IMR-90 (cell line): ENCODE data around the gene PITPNB. TPM values are rescaled to one million over a fixed set of nuclear protein-coding genes. Genes with fewer than 3 reads are reported as not detected.

Source experiments
- ATAC-seq: fragments of 200-7000 bp; cut with Tn5 transposase; 2 replicates; pipeline ENCODE4 v1.9.1; 2020; ENCODE audit warnings: low read depth, mild to moderate bottlenecking, moderate library complexity
- BruUV-seq: library from RNA; stranded (reverse); fragments of 400-500 nt; replicated peaks from 2 replicates; lab custom pipeline; 2021; lab: Mats Ljungman, UMichigan
- CTCF ChIA-PET: fragments of 300-600 bp; formaldehyde crosslinking; extraction: SDS; loops from one replicate; lab custom pipeline; 2021; ENCODE audit warnings: antibody characterized with exemption; lab: Yijun Ruan, JAX
- POLR2A ChIA-PET: fragments of 300-600 bp; sonication (Branson Sonifier 250); formaldehyde crosslinking; loops from one replicate; lab custom pipeline; 2022; ENCODE audit warnings: antibody characterized with exemption; ENCODE audit not compliant: unreplicated experiment; lab: Charles Lee
- DNase-seq: peaks from one replicate; pipeline ENCODE4 v3.0.0; 2013
- H2AFZ ChIP-seq: replicated peaks from 2 replicates; pipeline ENCODE3; 2013; ENCODE audit warnings: low read length, mild to moderate bottlenecking; ENCODE audit not compliant: poor library complexity
- H2AK5ac ChIP-seq: 2 replicates; pipeline ENCODE4 v1.6.1; 2013; ENCODE audit warnings: low read depth, low read length, inconsistent platforms
- H2AK9ac ChIP-seq: replicated peaks from 2 replicates; pipeline ENCODE3; 2013; ENCODE audit warnings: mild to moderate bottlenecking, low read depth, low read length, moderate library complexity; ENCODE audit not compliant: poor library complexity
- H2BK120ac ChIP-seq: 2 replicates; pipeline ENCODE4 v1.6.1; 2013; ENCODE audit warnings: low read depth, low read length, inconsistent platforms
- H2BK15ac ChIP-seq: 3 replicates; pipeline ENCODE4 v1.6.1; 2013; ENCODE audit warnings: low read depth, low read length, inconsistent platforms
- H2BK20ac ChIP-seq: 2 replicates; pipeline ENCODE4 v1.6.1; 2013; ENCODE audit warnings: low read depth, mild to moderate bottlenecking, inconsistent platforms, low read length, moderate library complexity
- H2BK5ac ChIP-seq: 2 replicates; pipeline ENCODE4 v1.6.1; 2013; ENCODE audit warnings: mild to moderate bottlenecking, low read depth, low read length, inconsistent platforms; ENCODE audit not compliant: poor library complexity, severe bottlenecking
- H3K14ac ChIP-seq: replicated peaks from 2 replicates; pipeline ENCODE4 v1.6.1; 2013; ENCODE audit warnings: low read depth, low read length, inconsistent platforms
- H3K18ac ChIP-seq: 2 replicates; pipeline ENCODE4 v1.6.1; 2013; ENCODE audit warnings: low read depth, low read length, control low read depth
- H3K23ac ChIP-seq: 2 replicates; pipeline ENCODE4 v1.6.1; 2013; ENCODE audit warnings: low read depth, low read length, inconsistent platforms
- H3K27ac ChIP-seq: 2 replicates; pipeline ENCODE4 v1.5.1; 2013; ENCODE audit warnings: mild to moderate bottlenecking, control low read depth, low read length; ENCODE audit not compliant: insufficient read depth
- H3K27me3 ChIP-seq: 2 replicates; pipeline ENCODE4 v1.6.1; 2013; ENCODE audit warnings: low read length; ENCODE audit not compliant: control insufficient read depth, insufficient read depth
- H3K36me3 ChIP-seq: 2 replicates; pipeline ENCODE4 v1.6.1; 2013; ENCODE audit warnings: low read length, mixed read lengths; ENCODE audit not compliant: control insufficient read depth, insufficient read depth
- H3K4ac ChIP-seq: 2 replicates; pipeline ENCODE4 v1.6.1; 2013; ENCODE audit warnings: low read depth, low read length, inconsistent platforms
- H3K4me1 ChIP-seq: 2 replicates; pipeline ENCODE4 v1.6.1; 2013; ENCODE audit warnings: low read length, mixed read lengths; ENCODE audit not compliant: control insufficient read depth, insufficient read depth
- H3K4me2 ChIP-seq: 2 replicates; pipeline ENCODE4 v1.6.1; 2013; ENCODE audit warnings: low read depth, mild to moderate bottlenecking, control low read depth, low read length, moderate library complexity
- H3K4me3 ChIP-seq: 2 replicates; pipeline ENCODE4 v1.5.1; 2013; ENCODE audit warnings: low read depth, mild to moderate bottlenecking, control low read depth, low read length, moderate library complexity; ENCODE audit not compliant: insufficient read depth
- H3K56ac ChIP-seq: 2 replicates; pipeline ENCODE4 v1.6.1; 2013; ENCODE audit warnings: low read length, inconsistent platforms; ENCODE audit not compliant: insufficient read depth; ENCODE audit errors: extremely low read depth
- H3K79me1 ChIP-seq, 2 experiments: 2 replicates each; pipeline ENCODE4 v1.6.1; 2013; ENCODE audit warnings: low read length in 2 of 2, inconsistent platforms in 1 of 2, low read depth in 1 of 2
- H3K9ac ChIP-seq: 2 replicates; pipeline ENCODE4 v1.6.1; 2013; ENCODE audit warnings: low read depth, low read length, control low read depth
- H3K9me1 ChIP-seq: 2 replicates; pipeline ENCODE4 v1.6.1; 2013; ENCODE audit warnings: low read length, inconsistent platforms; ENCODE audit not compliant: insufficient read depth
- H3K9me3 ChIP-seq: 2 replicates; pipeline ENCODE4 v1.6.1; 2013; ENCODE audit warnings: low read length; ENCODE audit not compliant: control insufficient read depth, insufficient read depth
- H4K20me1 ChIP-seq: 2 replicates; pipeline ENCODE4 v1.6.1; 2013; ENCODE audit warnings: low read length, inconsistent platforms; ENCODE audit not compliant: insufficient read depth
- H4K5ac ChIP-seq: 2 replicates; pipeline ENCODE4 v1.6.1; 2013; ENCODE audit warnings: mild to moderate bottlenecking, low read depth, low read length, control low read depth
- H4K8ac ChIP-seq, 2 experiments: 2 replicates each; pipeline ENCODE4 v1.6.1; 2013; ENCODE audit warnings: low read depth in 2 of 2, low read length in 2 of 2, control low read depth in 1 of 2, inconsistent platforms in 1 of 2
- H4K91ac ChIP-seq: 2 replicates; pipeline ENCODE4 v1.6.1; 2013; ENCODE audit warnings: low read depth, low read length, inconsistent platforms; ENCODE audit not compliant: insufficient read depth
- BHLHE40 ChIP-seq: fragments of 150-350 bp; IDR thresholded peaks from 2 replicates; pipeline ENCODE4 v1.6.1; 2016; ENCODE audit warnings: mild to moderate bottlenecking, low read depth, low read length
- CEBPB ChIP-seq: IDR thresholded peaks from 2 replicates; pipeline ENCODE4 v1.6.1; 2012; ENCODE audit warnings: low read depth, low read length, improper control_type of control experiment
- CHD1 ChIP-seq: IDR thresholded peaks from 2 replicates; pipeline ENCODE4 v1.6.1; 2012; ENCODE audit warnings: low read depth, low read length, improper control_type of control experiment
- CTCF ChIP-seq: conservative IDR thresholded peaks from 2 replicates; pipeline ENCODE4 v1.5.1; 2012; ENCODE audit warnings: mild to moderate bottlenecking, low read depth, low read length, improper control_type of control experiment
- FOS ChIP-seq: fragments of 150-350 bp; IDR thresholded peaks from 2 replicates; pipeline ENCODE4 v1.6.1; 2016; ENCODE audit warnings: low read depth, low read length
- MAFK ChIP-seq: IDR thresholded peaks from 2 replicates; pipeline ENCODE4 v1.6.1; 2012; ENCODE audit warnings: low read depth, low read length, improper control_type of control experiment
- MAZ ChIP-seq: IDR thresholded peaks from 2 replicates; pipeline ENCODE4 v1.6.1; 2012; ENCODE audit warnings: low read depth, mild to moderate bottlenecking, low read length, improper control_type of control experiment, moderate library complexity, borderline replicate concordance
- MXI1 ChIP-seq: IDR thresholded peaks from 2 replicates; pipeline ENCODE4 v1.6.1; 2012; ENCODE audit warnings: low read depth, mild to moderate bottlenecking, low read length, moderate library complexity, borderline replicate concordance
- NFE2L2 ChIP-seq: fragments of 150-350 bp; IDR thresholded peaks from 2 replicates; pipeline ENCODE4 v1.6.1; 2016; ENCODE audit warnings: low read depth, mild to moderate bottlenecking, low read length
- POLR2A ChIP-seq: IDR thresholded peaks from 2 replicates; pipeline ENCODE4 v1.6.1; 2012; ENCODE audit warnings: mild to moderate bottlenecking, low read depth, low read length
- RAD21 ChIP-seq: IDR thresholded peaks from 2 replicates; pipeline ENCODE4 v1.6.1; 2012; ENCODE audit warnings: low read length, improper control_type of control experiment
- RCOR1 ChIP-seq: IDR thresholded peaks from 2 replicates; pipeline ENCODE4 v1.6.1; 2012; ENCODE audit warnings: mild to moderate bottlenecking, low read length, improper control_type of control experiment; ENCODE audit not compliant: insufficient replicate concordance
- RFX5 ChIP-seq: IDR thresholded peaks from 2 replicates; pipeline ENCODE4 v1.8.0; 2012; ENCODE audit warnings: low read depth, mild to moderate bottlenecking, low read length, moderate library complexity
- SMC3 ChIP-seq: fragments of 150-350 bp; IDR thresholded peaks from 2 replicates; pipeline ENCODE4 v1.6.1; 2016; ENCODE audit warnings: low read depth, mild to moderate bottlenecking, antibody characterized with exemption, low read length, moderate library complexity
- WGBS, 2 experiments: methylation state at CpG; one replicate each; pipeline versions ENCODE4 v1.1.5 to v1.1.7; 2013; ENCODE audit warnings: missing lambda C conversion rate in 2 of 2; ENCODE audit not compliant: insufficient read length in 1 of 2; ENCODE audit errors: extremely low coverage in 2 of 2; 5-methylcytosine and 5-hydroxymethylcytosine counted together
- dilution Hi-C: fragments of 300-500 bp; cut with HindIII; formaldehyde crosslinking; loops from one replicate; pipeline ENCODE4 v1.14.3; 2018; ENCODE audit warnings: low sequenced_read_pairs; ENCODE audit not compliant: unreplicated experiment
- in situ Hi-C: fragments of 300-500 bp; cut with MboI; formaldehyde crosslinking; loops from 3 replicates; pipeline ENCODE4 v1.14.3; 2019; ENCODE audit warnings: low sequenced_read_pairs, inconsistent platforms, mixed read lengths
- intact Hi-C: fragments of 100-400 bp; cut with micrococcal nuclease; formaldehyde crosslinking; loops from 2 replicates; pipeline ENCODE4 v1.10.0; 2022
- polyA plus RNA-seq, 3 experiments: library from polyadenylated mRNA; depleted of rRNA; stranded (reverse); fragments of >200 nt; gene quantifications; 2 replicates each; pipeline ENCODE4 v1.2.3, GENCODE V29; 2012; ENCODE audit warnings: low replicate concordance in 1 of 3
- total RNA-seq: library from RNA; depleted of rRNA; stranded (reverse); fragments of >200 nt; gene quantifications from 2 replicates; pipeline ENCODE4 v1.2.3, GENCODE V29; 2012
- TF ChIP-seq, protein P1 (sequence below): fragments of 150-350 bp; IDR thresholded peaks from 2 replicates; pipeline ENCODE4 v1.6.1; 2016; ENCODE audit warnings: low read depth, mild to moderate bottlenecking, low read length, moderate library complexity, borderline replicate concordance
- TF ChIP-seq, protein P2 (sequence below): fragments of 150-350 bp; IDR thresholded peaks from 2 replicates; pipeline ENCODE4 v1.6.1; 2017; ENCODE audit warnings: mild to moderate bottlenecking, antibody characterized with exemption, low read length, low read depth

Gene PITPNB
- total and polyA plus RNA-seq, 2 of the 4 experiments (the other 2 are of a cell fraction): 19.7 to 54.5 TPM

GRCh38 chr22:27874764-27875163 is 44.3 kb downstream of the PITPNB start:
- no peak overlapping the region for H2BK15ac ChIP-seq
- H2AFZ ChIP-seq: no peak overlapping the region
- peaks cover 19% of the 10 kb centered on the region for H3K36me3 ChIP-seq
- no peak overlapping the region for H4K91ac ChIP-seq
- peaks cover 2% of the 10 kb centered on the region; the same call in 1 of the 2 replicates for H3K9me1 ChIP-seq
- H4K8ac ChIP-seq: peak overlapping the region; percentile 22 to 69; a peak in 1 of 4 replicates
- H2BK20ac ChIP-seq: no peak overlapping the region
- no peaks in the 10 kb centered on the region for H4K20me1 ChIP-seq
- CTCF ChIA-PET: interaction anchor here (0.6 kb wide), 1 partner anchor 1322 kb away, joined by 3 read pairs; no protein-coding TSS in a partner anchor
- peaks cover 41 to 65% of the 10 kb centered on the region in 2 experiments for H3K79me1 ChIP-seq
- H3K9me3 ChIP-seq: no peaks in the 10 kb centered on the region
- H3K4me3 ChIP-seq: no peak overlapping the region
- H3K14ac ChIP-seq: 0 out of 2 replicates have a peak overlapping the region, but pooled peaks have one; percentile 43
- H3K4ac ChIP-seq: no peak overlapping the region
- no peak overlapping the region for H3K4me2 ChIP-seq
- H2AK5ac ChIP-seq: no peak overlapping the region
- H3K27me3 ChIP-seq: no peaks in the 10 kb centered on the region
- dilution Hi-C loops (no loop called here), in situ Hi-C loops (no loop called here), intact Hi-C loops (no loop called here)
- peak overlapping the region; percentile 92; the same call in 1 of the 2 replicates for H3K18ac ChIP-seq
- no peak overlapping the region for H2AK9ac ChIP-seq
- BruUV-seq: no TSS peak
- H3K27ac ChIP-seq: no peak overlapping the region; the same call in 1 of the 2 replicates
- H3K56ac ChIP-seq: no peak overlapping the region
- H4K5ac ChIP-seq: peak overlapping the region; percentile 81; the same call in 1 of the 2 replicates
- no peak for TF ChIP-seq NFE2L2
- TF ChIP-seq MAZ: no peak
- no peak for TF ChIP-seq RAD21
- no peak for TF ChIP-seq RCOR1
- no peak for TF ChIP-seq MAFK
- TF ChIP-seq CTCF: no peak
- TF ChIP-seq SMC3: no peak
- TF ChIP-seq CHD1: no peak
- TF ChIP-seq RFX5: no peak
- TF ChIP-seq BHLHE40: no peak
- TF ChIP-seq, protein P1, sequence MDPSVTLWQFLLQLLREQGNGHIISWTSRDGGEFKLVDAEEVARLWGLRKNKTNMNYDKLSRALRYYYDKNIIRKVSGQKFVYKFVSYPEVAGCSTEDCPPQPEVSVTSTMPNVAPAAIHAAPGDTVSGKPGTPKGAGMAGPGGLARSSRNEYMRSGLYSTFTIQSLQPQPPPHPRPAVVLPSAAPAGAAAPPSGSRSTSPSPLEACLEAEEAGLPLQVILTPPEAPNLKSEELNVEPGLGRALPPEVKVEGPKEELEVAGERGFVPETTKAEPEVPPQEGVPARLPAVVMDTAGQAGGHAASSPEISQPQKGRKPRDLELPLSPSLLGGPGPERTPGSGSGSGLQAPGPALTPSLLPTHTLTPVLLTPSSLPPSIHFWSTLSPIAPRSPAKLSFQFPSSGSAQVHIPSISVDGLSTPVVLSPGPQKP: no peak
- TF ChIP-seq POLR2A: no peak
- TF ChIP-seq CEBPB: no peak
- TF ChIP-seq, protein P2, sequence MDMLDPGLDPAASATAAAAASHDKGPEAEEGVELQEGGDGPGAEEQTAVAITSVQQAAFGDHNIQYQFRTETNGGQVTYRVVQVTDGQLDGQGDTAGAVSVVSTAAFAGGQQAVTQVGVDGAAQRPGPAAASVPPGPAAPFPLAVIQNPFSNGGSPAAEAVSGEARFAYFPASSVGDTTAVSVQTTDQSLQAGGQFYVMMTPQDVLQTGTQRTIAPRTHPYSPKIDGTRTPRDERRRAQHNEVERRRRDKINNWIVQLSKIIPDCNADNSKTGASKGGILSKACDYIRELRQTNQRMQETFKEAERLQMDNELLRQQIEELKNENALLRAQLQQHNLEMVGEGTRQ: no peak
- TF ChIP-seq FOS: no peak
- TF ChIP-seq MXI1: no peak
- H2BK120ac ChIP-seq: peak overlapping the region; percentile 61; the same call in 1 of the 2 replicates
- H3K4me1 ChIP-seq: peaks cover 15% of the 10 kb centered on the region
- no peak overlapping the region; the same call in 1 of the 2 replicates for H3K23ac ChIP-seq
- WGBS, 2 experiments: no CpG with 5 or more reads among the region's 3 CpGs
- no peak overlapping the region for H3K9ac ChIP-seq
- DNase-seq: no peak
- peak overlapping the region; percentile 72 for H2BK5ac ChIP-seq
- no peak for ATAC-seq
- POLR2A ChIA-PET: interaction anchor here (0.5 kb wide), 1 partner anchor 84 kb away, joined by 3 read pairs; no protein-coding TSS in a partner anchor
